ENCODE results near the gene ALX3. TPM values are rescaled to one million over a fixed set of nuclear protein-coding genes. Genes with fewer than 3 reads are reported as not detected.

Gene ALX3
- total and polyA plus RNA-seq, 2 of the 4 experiments (the other 2 are of a cell fraction): not detected

- Histone ChIP-seq H2AK5ac (ENCODE audit: low read depth, low read length) (no peak overlapping the region), H3K4me3 (ENCODE audit: insufficient read depth, low read depth, low read length) (no peak overlapping the region), H3K27ac (ENCODE audit: insufficient read depth, low read length) (no peak overlapping the region), H3K4ac (ENCODE audit: low read depth, low read length) (no peak overlapping the region), H2AFZ (replicated peaks; ENCODE audit: low read length, poor library complexity) (no peak overlapping the region), H3K79me1 (ENCODE audit: low read depth in 1 of 2, low read length in 2 of 2) (no peaks in the 10 kb centered on the region), H2AK9ac (replicated peaks; ENCODE audit: low read depth, low read length, poor library complexity) (no peak overlapping the region), H2BK15ac (ENCODE audit: low read depth, low read length) (no peak overlapping the region), H2BK20ac (ENCODE audit: low read depth, low read length) (no peak overlapping the region), H2BK5ac (ENCODE audit: low read depth, low read length, poor library complexity, severe bottlenecking) (no peak overlapping the region), H3K9me1 (ENCODE audit: insufficient read depth, low read length) (no peaks in the 10 kb centered on the region), H3K9me3 (ENCODE audit: control insufficient read depth, insufficient read depth, low read length) (peaks cover 9% of the 10 kb centered on the region), H4K8ac (ENCODE audit: low read depth in 2 of 2, low read length in 2 of 2) (no peak overlapping the region), H3K4me1 (ENCODE audit: control insufficient read depth, insufficient read depth, low read length) (no peaks in the 10 kb centered on the region; the same call in none of the 2 replicates), H2BK120ac (ENCODE audit: low read depth, low read length) (no peak overlapping the region), H3K4me2 (ENCODE audit: low read depth, low read length) (no peak overlapping the region), H3K56ac (ENCODE audit: extremely low read depth, insufficient read depth, low read length) (no peak overlapping the region), H4K20me1 (ENCODE audit: insufficient read depth, low read length) (no peaks in the 10 kb centered on the region), H3K18ac (ENCODE audit: low read depth, low read length) (no peak overlapping the region), H3K36me3 (ENCODE audit: control insufficient read depth, insufficient read depth, low read length) (no peaks in the 10 kb centered on the region), H3K27me3 (ENCODE audit: control insufficient read depth, insufficient read depth, low read length) (peaks cover 83% of the 10 kb centered on the region), H3K9ac (ENCODE audit: low read depth, low read length) (no peak overlapping the region), H4K91ac (ENCODE audit: insufficient read depth, low read depth, low read length) (no peak overlapping the region), H3K14ac (replicated peaks; ENCODE audit: low read depth, low read length) (no peak overlapping the region), H3K23ac (ENCODE audit: low read depth, low read length) (no peak overlapping the region), H4K5ac (ENCODE audit: low read depth, low read length) (no peak overlapping the region)
- no TSS peak for BruUV-seq (replicated peaks)
- in situ Hi-C loops (cut with MboI; ENCODE audit: low sequenced_read_pairs) (no loop called here), dilution Hi-C loops (cut with HindIII; ENCODE audit: low sequenced_read_pairs, unreplicated experiment) (no loop called here), intact Hi-C loops (cut with micrococcal nuclease) (no loop called here)
- DNase-seq (no peak), ATAC-seq (ENCODE audit: low read depth) (no peak)
- no CpG with 5 or more reads among the region's 5 CpGs for WGBS, 2 experiments (ENCODE audit: extremely low coverage in 2 of 2, insufficient read length in 1 of 2)
- TF ChIP-seq MAZ (IDR thresholded peaks at IDR 0.05; ENCODE audit: borderline replicate concordance, low read depth, low read length): no peak
- no peak for TF ChIP-seq RCOR1 (IDR thresholded peaks at IDR 0.05; ENCODE audit: insufficient replicate concordance, low read length)
- TF ChIP-seq POLR2A (IDR thresholded peaks at IDR 0.05; ENCODE audit: low read depth, low read length): no peak
- no peak for TF ChIP-seq MXI1 (IDR thresholded peaks at IDR 0.05; ENCODE audit: borderline replicate concordance, low read depth, low read length)
- TF ChIP-seq MAFK (IDR thresholded peaks at IDR 0.05; ENCODE audit: low read depth, low read length): no peak
- no peak for TF ChIP-seq CTCF (conservative IDR thresholded peaks at IDR 0.05; ENCODE audit: low read depth, low read length)
- no peak for TF ChIP-seq RAD21 (IDR thresholded peaks at IDR 0.05; ENCODE audit: low read length)
- TF ChIP-seq CHD1 (IDR thresholded peaks at IDR 0.05; ENCODE audit: low read depth, low read length): no peak
- TF ChIP-seq BHLHE40 (IDR thresholded peaks at IDR 0.05; ENCODE audit: low read depth, low read length): no peak
- TF ChIP-seq FOS (IDR thresholded peaks at IDR 0.05; ENCODE audit: low read depth, low read length): no peak
- TF ChIP-seq CEBPB (IDR thresholded peaks at IDR 0.05; ENCODE audit: low read depth, low read length): no peak
- TF ChIP-seq SMC3 (IDR thresholded peaks at IDR 0.05; ENCODE audit: low read depth, low read length): no peak
- no peak for TF ChIP-seq RFX5 (IDR thresholded peaks at IDR 0.05; ENCODE audit: low read depth, low read length)
- TF ChIP-seq ELK1 (IDR thresholded peaks at IDR 0.05; ENCODE audit: borderline replicate concordance, low read depth, low read length): no peak
- no peak for TF ChIP-seq NFE2L2 (IDR thresholded peaks at IDR 0.05; ENCODE audit: low read depth, low read length)
- no peak for TF ChIP-seq USF2 (IDR thresholded peaks at IDR 0.05; ENCODE audit: low read depth, low read length)
- POLR2A ChIA-PET (ENCODE audit: unreplicated experiment): no interaction called here
- CTCF ChIA-PET: no interaction called here
Measured at GRCh38 chr1:110082477-110082876, 12.0 kb upstream of the ALX3 start.
